Muscle of back (tissue), 11 donors: Measurements from ENCODE around the gene AKAP13. TPM values are rescaled to one million over a fixed set of nuclear protein-coding genes. Genes with fewer than 3 reads are reported as not detected.

Source experiments
- DNase-seq, 3 donors: peaks; one replicate each; pipeline versions ENCODE4 v3.0.0 to v3.0.0-alpha.2; 2013
- polyA plus RNA-seq, 10 donors: library from polyadenylated mRNA; unstranded; fragments of 120-200 nt; gene quantifications; one replicate each; pipeline ENCODE4 v1.2.1, GENCODE V29; 2013; ENCODE audit not compliant: insufficient read length in 10 of 10

AKAP13 gene
- polyA plus RNA-seq, 10 donors = 58.9 to 89.6 (median 65.7) TPM

GRCh38 chr15:85404918-85405866 lies 24.8 kb downstream of the AKAP13 start:
- DNase-seq = no peak

DNA sequence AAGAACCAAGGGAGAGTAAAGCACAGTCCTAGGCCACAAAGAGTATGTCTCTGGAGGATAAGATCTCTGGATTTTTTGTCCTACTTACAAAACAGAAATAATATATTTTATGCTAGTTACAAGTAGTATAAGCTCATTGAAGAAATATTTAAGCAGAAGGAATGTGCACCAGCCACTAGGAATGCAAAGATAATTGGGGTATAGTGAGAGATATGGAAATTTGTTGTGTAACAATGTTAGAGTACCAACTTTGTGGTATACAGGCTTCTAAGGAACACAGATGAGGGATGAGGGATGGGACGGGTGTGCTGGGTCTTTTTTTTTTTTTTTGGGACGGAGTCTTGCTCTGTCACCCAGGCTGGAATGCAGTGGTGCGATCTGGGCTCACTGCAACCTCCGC lies 26.5 kb downstream of the AKAP13 start:
- no peak for DNase-seq

DNA sequence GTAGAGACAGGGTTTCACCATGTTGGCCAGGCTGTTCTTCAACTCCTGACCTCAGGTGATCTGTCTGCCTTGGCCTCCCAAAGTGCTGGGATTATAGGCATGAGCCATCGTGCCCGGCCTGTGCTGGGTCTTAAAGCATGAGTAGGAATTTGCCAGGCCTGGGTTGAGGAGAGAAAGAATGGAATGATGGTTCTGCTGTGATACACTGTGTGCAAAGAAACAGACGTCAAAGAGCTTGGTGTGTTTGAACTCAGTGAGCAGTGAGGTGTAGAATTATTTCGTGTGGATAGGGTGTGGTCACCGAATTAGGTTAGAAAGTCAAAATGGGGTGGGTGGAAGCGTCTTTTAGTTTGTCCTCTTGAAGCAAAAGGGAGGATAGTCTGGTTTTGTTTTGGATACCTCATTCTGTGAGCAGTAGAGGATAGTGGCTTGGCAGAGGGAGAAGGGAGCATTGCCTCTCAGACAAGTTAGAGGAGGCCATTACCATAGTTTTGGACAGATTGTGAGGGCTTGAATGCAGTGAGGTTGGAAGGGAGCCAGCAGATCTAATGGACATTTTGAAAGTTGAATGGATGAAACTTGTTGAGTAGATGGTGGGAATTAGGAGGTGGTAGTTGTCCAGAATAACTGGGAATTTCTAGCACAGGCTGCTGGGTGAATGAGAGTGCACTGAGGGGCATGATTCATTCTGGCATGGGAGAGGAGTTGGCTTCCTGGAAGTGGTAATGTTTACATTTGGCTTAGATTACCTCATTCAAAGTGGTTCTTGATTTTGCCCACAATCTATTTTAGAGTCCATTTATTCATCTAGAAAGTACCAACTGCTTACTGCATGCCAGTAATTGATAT lies 27.2 kb downstream of the AKAP13 start:
- no peak for DNase-seq

DNA sequence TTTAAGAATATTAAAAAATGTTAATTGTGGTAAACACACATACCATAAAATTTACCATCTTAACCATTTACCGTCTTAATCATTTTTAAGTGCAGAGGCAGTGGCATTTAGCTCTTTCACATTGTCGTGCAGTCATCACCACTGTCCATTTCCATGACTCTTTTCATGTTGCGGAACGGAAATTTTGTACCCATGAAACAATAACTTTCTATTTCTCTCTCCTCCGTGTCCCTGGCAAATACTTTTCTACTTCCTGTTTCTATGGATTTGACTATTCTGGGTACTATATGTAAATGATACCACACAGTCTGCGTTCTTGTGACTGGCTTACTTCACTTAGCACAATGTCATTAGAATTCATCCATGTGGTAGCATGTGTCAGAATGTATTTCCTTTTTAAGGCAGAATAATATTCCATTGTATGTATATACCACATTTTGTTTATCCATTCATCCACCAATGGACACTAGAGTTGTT lies 27.9 kb downstream of the AKAP13 start:
- no peak for DNase-seq

DNA sequence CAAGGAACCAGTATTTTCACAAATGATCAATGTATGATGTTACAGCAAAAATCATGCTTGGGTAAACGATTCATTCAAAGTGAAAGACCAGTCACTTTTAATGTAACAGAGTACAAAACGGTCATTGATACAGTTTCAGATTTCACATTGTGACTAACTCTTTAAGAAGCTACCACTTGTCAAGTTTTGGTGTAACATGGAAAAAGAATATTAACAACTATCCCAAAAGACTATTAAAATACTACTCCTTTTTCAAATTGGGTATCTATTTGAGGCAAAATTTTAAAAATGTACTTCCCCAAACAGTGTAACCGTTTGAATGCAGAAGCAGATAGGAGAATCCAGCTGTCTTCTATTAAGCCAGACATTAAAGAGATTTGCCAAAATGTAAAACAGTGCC lies 31.7 kb downstream of the AKAP13 start:
- peak in 1 of 3 donors; percentile 53 for DNase-seq

DNA sequence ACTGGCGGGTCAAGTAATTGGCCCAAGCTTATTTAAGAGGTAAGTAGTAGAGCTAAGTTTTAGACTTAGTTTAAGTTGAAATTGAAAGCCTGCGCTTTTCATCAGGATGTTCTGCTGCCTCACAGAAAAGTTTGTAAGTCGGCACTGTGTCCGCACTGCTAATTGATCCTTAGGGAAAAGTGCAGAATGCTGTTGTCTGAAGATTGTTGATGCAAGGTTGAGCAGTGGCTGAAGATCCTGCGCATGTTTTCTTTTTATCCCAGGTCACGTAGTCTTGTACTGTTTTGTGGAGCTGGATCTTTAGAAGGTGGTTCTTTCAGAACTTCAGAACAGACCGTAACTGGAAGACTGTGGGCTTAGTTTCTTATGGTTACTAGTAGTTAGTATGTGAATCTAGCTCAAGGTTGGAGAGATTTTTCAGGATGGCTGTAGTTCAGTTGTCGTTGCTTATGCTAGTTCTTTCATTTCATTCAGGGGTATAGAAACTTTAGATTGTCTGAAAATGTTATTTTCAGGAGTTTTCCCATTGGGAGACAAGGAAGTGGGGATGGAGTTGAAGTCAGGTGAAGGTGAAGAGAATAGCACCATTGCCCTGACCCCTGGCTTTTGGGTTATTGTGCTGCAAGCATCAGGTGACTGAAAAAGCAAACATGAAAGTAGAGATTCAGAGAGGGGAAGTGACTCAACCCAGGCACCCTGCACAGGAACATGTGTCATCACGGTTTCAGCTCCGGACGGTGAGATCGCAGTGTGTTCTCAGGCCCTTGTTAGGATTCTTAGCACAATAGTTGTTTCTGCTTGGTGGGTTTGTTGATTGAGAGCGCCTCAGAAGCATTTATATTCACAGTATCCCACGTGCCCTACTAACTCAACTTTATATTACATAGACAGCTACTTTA lies 32.8 kb downstream of the AKAP13 start:
- DNase-seq = peak in 1 of 3 donors; percentile 64

GRCh38 chr15:85414037-85414436 lies 33.6 kb downstream of the AKAP13 start:
- no peak for DNase-seq

GRCh38 chr15:85414495-85414894 lies 34.1 kb downstream of the AKAP13 start:
- DNase-seq = peak in 1 of 3 donors; percentile 17

- no peak for DNase-seq
Measured at GRCh38 chr15:85414991-85415390, 34.6 kb downstream of the AKAP13 start.

DNA sequence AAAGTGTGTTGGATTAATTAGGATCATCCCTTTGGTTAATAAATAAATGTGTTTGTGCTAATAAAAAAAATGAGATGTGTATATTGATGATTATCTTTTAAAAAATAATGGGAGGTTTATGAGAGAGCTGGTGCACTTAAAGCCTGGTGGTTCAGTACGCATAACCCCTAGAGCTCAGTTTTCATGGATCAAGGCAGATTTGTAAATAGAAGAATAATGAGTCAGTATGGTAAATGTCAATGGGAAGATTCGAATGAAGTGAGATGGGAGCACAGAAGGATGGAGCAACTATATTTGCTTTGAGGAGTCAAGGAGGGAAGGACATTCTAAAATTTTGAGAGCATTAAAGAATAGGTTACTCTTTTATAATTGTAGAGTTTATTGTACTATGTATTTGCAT lies 35.4 kb downstream of the AKAP13 start:
- no peak for DNase-seq

DNA sequence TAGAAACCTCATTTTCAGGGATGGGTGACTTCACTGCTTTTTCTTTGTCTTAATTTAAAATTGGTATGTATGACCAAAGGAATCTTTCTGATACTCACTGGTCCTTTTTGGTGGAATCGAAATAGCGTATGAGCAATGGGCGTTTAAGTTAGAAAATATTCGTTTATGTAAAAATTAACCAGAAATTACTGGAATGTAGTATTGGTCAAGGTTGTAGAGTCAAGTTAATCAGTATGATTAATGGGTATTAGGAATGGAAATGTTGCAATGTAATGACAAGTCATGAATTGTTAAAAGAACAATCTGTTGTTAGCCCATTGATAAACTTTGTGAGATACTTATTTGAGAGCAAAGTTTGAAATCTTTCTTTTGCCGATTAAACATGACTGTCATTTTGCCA lies 36.9 kb downstream of the AKAP13 start:
- no peak for DNase-seq

DNA sequence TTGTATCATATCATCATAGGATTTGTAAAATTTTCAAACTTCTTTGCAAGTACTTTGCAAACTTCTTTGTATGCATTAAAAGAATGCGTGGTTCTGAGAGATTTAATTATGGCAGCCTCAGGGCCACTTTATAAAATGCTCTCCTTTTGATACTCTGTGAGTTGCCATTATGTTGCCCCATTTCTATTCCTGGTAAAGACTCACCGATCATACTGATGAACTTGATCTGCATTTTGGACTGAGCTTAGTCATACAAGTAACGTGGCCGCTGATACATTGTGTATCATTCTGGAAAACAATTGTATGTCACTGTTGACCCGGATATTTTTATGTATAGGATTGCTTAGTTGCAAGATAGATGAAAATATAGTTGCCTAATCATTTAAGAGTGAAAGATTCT lies 38.8 kb downstream of the AKAP13 start:
- DNase-seq = no peak

DNA sequence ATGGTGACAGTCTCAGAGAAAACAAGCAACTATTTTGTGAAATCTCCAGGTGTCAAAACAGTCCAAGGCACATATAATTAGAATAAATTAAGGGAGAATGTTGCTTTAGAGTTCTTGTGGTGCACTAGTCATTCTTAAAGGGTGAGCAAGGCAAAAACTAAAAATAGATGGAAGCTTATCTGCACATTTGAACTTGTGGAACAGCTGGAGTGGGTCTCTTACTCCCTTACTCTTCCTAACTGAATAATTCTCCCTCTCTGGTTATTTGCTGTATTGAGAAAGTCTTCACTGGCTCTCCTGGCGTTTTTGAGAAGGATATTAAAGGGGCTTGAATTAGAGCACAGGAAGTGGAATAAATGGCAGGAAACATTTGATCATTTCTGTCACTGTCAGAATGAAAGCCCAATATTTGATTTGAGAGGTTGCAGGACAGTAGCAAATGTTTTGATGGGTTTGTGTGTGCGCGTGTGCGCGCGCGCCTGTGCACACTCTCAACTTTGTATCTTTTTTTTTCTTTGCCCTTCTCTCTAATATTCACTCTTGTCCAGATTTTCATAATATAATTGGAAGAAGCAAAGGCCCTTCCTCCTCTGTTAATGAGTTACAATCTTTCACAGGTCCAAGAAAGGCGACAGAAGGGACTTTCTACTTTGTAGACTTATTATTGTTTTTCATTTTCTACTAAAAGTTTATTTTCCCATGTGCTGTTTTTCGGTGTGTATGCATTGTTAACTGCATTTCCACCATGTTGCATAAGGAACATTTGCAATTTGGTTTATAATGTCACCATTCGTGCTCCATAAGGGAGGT lies 40.9 kb downstream of the AKAP13 start:
- DNase-seq = no peak

DNA sequence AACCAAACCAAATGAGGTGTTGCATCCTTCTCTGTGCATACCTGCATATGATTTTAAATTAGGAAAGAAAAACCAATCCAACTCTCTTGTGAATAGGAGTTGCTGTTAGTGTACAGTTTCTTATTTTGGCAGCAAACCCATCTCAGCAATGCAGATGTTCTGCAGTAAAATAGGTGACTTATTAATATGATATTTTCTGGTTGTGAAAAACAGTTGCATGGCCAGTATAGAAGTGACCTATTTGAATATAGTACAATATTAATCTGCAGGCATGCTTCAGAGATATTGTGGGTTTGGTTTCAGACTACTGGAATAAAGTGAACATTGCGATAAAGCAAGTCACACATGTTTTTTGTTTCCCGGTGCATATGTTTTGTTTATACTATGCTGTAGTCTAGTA lies 42.2 kb downstream of the AKAP13 start:
- no peak for DNase-seq

DNA sequence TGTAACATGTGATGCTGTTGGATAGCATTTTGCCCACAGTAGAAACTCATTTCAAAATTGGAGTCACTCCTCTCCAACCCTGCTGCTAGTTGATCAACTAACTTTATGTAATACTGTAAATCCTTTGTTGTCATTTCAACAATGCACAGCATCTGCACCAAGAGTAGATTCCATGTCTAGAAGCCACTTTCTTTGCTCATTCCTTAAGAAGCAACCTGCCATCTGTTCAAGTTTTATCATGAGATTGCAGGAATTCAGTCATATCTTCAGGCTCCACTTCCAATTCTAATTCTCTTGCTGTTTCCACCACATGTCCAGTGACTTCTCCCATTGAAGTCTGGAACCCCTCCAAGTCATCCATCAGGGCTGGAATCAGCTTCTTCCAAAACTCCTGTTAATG lies 42.9 kb downstream of the AKAP13 start:
- no peak for DNase-seq

- no peak for DNase-seq
Measured at GRCh38 chr15:85424154-85424553, 43.8 kb downstream of the AKAP13 start.

- no peak for DNase-seq
Measured at GRCh38 chr15:85426481-85426880, 46.1 kb downstream of the AKAP13 start.

DNA sequence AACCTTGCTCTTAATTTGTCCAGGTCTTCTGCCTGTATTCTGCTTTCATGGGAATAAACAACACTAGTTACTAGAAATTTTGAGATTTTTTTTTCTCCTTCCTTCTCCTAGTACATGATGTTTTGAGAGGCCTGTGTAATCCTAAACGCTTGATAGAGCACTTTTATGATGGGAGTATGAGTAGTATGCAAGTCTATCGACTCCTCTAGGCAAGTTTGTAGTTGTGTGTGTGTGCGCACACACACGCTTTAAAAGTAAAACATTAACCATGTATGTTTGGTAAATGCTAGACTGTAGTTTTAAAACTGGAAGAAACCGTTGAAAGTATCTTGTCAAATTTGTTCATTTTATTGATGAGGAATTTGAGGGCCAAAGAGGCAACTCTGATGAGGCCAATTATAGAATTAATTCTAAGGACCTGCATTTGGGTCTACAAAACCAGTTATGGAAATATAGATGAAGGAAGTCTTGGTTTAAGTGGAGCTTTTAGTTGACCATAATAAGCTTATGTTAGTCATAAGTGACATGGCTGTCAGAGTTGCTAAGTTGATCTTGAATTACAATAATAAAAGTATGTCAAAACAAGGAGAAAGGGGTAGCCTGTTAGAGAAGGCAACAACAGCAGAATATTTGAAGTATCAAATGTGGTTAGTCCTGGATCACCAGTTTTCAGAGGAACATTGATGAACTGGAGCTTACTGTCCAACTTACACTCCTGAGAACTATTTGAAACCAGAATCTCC lies 47.1 kb downstream of the AKAP13 start:
- DNase-seq = no peak

DNA sequence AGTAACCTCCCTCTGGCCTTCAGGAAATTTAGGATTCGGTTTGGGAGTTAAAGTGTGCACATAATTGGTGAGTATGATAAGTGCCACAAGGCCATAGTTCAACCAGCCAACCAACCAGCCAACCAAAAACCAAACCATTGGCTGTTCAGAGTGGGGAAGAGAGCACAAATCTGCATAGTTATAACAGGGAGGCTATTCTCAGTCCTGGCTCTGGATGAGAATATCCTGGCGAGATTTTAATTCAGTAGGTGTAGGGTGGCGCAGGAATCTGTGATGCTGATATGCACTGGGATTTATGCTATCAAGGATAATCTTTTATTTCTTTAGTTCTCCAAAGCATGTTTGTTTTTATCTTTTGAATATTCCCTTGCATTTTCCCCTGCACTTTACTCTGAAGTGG lies 49.1 kb downstream of the AKAP13 start:
- no peak for DNase-seq
